MM.1S (cell line): ENCODE results near the gene NTM.

Experiments
- CTCF ChIP-seq: fragments of 300-600 bp; sonication (generic); IDR thresholded peaks from 2 replicates; pipeline ENCODE4 v1.5.1; 2016; ENCODE audit warnings: antibody characterized with exemption, low read length, mixed read lengths
- EZH2 ChIP-seq: fragments of 300-600 bp; sonication (generic); optimal IDR thresholded peaks from 2 replicates; pipeline ENCODE3; 2017; ENCODE audit warnings: low read depth, mild to moderate bottlenecking, antibody characterized with exemption, low read length, mixed read lengths

GRCh38 chr11:131662317-131662972 is 292.0 kb downstream of the NTM start:
- TF ChIP-seq CTCF (no peak), EZH2 (no peak)
